ENCODE data around the gene REEP2. TPM values are rescaled to one million over a fixed set of nuclear protein-coding genes. Genes with fewer than 3 reads are reported as not detected.

Gene REEP2
- total and polyA plus RNA-seq, 10 donors: 0.20 to 0.98 (median 0.47) TPM; not detected in 2

DNA sequence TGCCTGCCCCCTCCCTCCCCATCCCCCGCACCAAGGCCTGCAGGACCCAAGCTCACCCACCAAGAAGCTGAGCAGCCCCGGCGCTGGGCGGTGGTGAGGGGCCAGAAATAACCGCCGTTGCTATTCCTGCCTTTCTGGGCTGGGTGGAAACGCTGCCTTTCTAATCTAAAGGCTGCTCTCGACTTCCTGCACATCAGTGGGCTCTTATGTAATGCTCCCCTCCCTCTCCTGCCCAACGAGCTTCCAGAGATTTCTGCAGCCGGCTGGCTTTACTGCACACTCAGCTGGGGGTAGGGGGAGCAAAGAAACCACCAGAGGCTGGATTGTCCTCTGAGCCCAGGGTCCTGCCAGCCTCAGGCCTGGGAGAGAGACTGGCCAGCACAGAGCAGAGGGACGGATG is 19.5 kb downstream of the REEP2 start:
- intact Hi-C loops (cut with DNase I; ENCODE audit: low total_unique reads): no loop called here
- TF ChIP-seq POLR2AphosphoS5 (IDR thresholded peaks at IDR 0.05) (no peak), CTCF (IDR thresholded peaks at IDR 0.05 in 8 of 11, conservative IDR thresholded peaks at IDR 0.05 in 3 of 11) (no peak), POLR2A (IDR thresholded peaks at IDR 0.05) (no peak)
- DNase-seq: no peak
- WGBS, 5 donors: 18 to 34% (median 21%) methylated on average over 10 to 11 of the region's 11 CpGs
- H3K4me3 ChIP-seq: no peak overlapping the region
- peak overlapping the region in 3 of 8 donors; percentile 64 to 77 (median 66) for H3K27ac ChIP-seq
- H3K9me3 ChIP-seq: no peaks in the 10 kb centered on the region
- peaks cover 3 to 44% (median 27%) of the 10 kb centered on the region in 6 donors for H3K4me1 ChIP-seq
- H3K27me3 ChIP-seq (replicated peaks in 1 of 7): no peaks in the 10 kb centered on the region
- H3K36me3 ChIP-seq: no peaks in the 10 kb centered on the region

DNA sequence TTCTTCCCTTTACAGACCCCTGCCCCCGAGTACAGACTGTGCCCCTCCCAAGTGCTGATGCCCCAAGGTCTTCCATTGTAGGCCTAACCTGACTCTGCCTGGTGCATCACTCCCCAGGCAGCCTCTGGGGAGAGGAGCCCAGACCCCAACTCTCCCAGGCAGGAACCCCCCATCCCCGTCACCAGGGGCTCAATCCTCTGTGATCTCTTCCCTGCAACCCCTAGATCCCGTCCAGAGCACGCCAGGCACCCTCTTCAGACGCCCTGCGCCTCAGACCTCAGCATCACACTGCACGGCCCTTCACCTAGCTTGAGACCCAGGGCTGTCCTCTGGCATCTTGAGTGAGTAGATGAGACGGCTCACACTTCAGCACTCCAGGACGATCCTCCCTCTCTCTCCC is 20.0 kb downstream of the REEP2 start:
- no peak for DNase-seq
- Histone ChIP-seq H3K4me3 (no peak overlapping the region), H3K4me1 (peaks cover 4 to 49% (median 31%) of the 10 kb centered on the region in 6 donors), H3K9me3 (no peaks in the 10 kb centered on the region), H3K27me3 (replicated peaks in 1 of 7) (no peaks in the 10 kb centered on the region), H3K27ac (peak overlapping the region in 4 of 8 donors; percentile 36 to 77 (median 65)), H3K36me3 (no peaks in the 10 kb centered on the region)
- intact Hi-C loops (cut with DNase I; ENCODE audit: low total_unique reads): no loop called here
- WGBS, 5 donors: 74 to 87% (median 77%) methylated on average over 9 of the region's 9 CpGs
- TF ChIP-seq CTCF (IDR thresholded peaks at IDR 0.05 in 8 of 11, conservative IDR thresholded peaks at IDR 0.05 in 3 of 11) (no peak), POLR2AphosphoS5 (IDR thresholded peaks at IDR 0.05) (no peak), POLR2A (IDR thresholded peaks at IDR 0.05) (no peak)

GRCh38 chr5:138459311-138459933 is 20.6 kb downstream of the REEP2 start:
- WGBS, 5 donors: 35 to 47% (median 44%) methylated on average over 8 to 11 of the region's 11 CpGs
- H3K9me3 ChIP-seq: no peaks in the 10 kb centered on the region
- H3K27me3 ChIP-seq (replicated peaks in 1 of 7): no peaks in the 10 kb centered on the region
- TF ChIP-seq POLR2A (IDR thresholded peaks at IDR 0.05) (no peak), CTCF (IDR thresholded peaks at IDR 0.05 in 8 of 11, conservative IDR thresholded peaks at IDR 0.05 in 3 of 11) (no peak), POLR2AphosphoS5 (IDR thresholded peaks at IDR 0.05) (peak; percentile 63 to 69 (median 67))
- intact Hi-C loops (cut with DNase I; ENCODE audit: low total_unique reads): no loop called here
- peak; percentile 92 for DNase-seq
- H3K4me1 ChIP-seq: peaks cover 4 to 54% (median 31%) of the 10 kb centered on the region in 6 donors
- H3K4me3 ChIP-seq: no peak overlapping the region
- peak overlapping the region in 5 of 8 donors; percentile 36 to 77 (median 64) for H3K27ac ChIP-seq
- H3K36me3 ChIP-seq: no peaks in the 10 kb centered on the region

DNA sequence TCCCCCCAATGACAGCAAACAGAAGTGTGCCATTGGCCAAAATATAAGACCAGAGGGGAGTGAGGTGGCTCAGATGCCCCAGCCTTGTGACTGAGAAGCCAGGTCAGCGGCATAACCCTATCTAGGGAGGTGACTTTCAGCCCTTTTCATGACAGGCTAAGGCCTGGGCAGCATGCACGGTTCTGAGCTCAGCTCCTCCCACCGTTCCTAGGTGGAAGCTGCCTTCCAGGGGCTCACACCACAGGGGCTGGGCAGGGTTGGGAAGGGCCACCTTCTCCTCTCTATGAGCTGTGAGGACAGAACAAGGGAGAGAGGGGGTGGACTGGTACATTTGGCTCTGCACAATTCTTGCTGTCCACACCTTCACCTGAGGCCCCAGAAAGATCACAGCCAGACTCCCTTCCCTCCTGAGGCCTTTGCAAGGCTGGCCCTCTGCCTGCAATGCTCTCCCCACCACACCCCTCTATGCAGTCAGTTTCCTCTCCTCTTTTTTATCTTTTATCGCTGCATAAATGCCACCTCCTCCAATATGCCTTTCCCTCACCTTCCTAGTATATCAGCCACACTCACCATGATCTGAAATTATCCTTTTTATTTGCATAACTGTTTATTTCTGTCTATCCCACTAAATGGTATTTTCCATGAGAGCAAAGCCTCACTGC is 21.3 kb downstream of the REEP2 start:
- 88 to 93% (median 90%) methylated on average over 4 of the region's 4 CpGs for WGBS, 5 donors
- Histone ChIP-seq H3K4me1 (peaks cover 4 to 58% (median 31%) of the 10 kb centered on the region in 6 donors), H3K4me3 (no peak overlapping the region), H3K9me3 (no peaks in the 10 kb centered on the region), H3K27ac (peak overlapping the region in 4 of 8 donors; percentile 58 to 77 (median 65)), H3K27me3 (replicated peaks in 1 of 7) (no peaks in the 10 kb centered on the region), H3K36me3 (no peaks in the 10 kb centered on the region)
- TF ChIP-seq POLR2A (IDR thresholded peaks at IDR 0.05) (no peak), POLR2AphosphoS5 (IDR thresholded peaks at IDR 0.05) (no peak), CTCF (IDR thresholded peaks at IDR 0.05 in 8 of 11, conservative IDR thresholded peaks at IDR 0.05 in 3 of 11) (no peak)
- DNase-seq: no peak
- intact Hi-C loops (cut with DNase I; ENCODE audit: low total_unique reads): no loop called here

Data from spleen (tissue), 11 donors.